ENCODE data around the gene KCNJ12. TPM values are rescaled to one million over a fixed set of nuclear protein-coding genes. Genes with fewer than 3 reads are reported as not detected.
A peak's percentile ranks its signal among the peaks of the same experiment; 100 is the strongest.
"Not testable (repeated sequence)": the region's sequence is repeated elsewhere in the genome, so short reads cannot be mapped to it uniquely, and the experiment has no call there.

KCNJ12 gene
- total RNA-seq, 1 donor, result under 0.01 TPM

DNA sequence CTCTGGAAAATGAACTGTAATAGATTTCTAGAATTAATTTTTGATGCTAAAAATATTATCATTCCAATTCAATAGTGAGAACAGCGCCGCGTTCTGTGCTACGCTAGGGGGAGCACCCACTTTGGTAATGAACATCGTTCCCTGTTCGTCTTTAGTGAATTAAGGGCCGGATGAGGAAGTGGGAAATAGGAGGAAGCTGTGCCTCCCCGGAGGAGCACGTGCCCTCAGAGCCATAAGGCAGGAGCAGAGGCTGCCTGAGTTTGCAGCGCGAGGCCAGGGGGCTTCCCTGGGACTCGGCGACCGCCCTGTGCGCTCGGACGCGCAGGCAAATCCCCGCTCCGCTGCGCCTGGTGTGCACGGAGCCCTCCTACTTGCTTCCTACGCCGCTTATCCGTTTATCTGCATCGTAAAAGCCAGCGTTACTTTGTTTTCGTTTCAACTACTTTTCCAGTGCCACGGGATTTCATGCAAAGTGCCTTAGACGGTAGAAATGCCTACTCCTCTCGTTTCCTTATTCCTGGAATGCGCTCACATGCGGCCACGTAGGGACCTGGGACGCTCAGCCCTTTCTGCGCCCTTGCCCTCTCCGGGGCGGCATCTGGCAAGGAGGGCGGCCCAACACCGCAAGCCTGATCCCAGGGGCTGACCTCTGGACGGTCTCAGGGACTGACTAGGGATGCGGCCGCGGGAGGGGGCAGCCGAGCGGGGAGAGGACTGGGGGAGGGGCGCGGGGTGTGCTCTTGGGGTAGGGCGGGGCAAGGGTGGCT lies 76.4 kb downstream of the KCNJ12 start:
- TF ChIP-seq, protein P1, sequence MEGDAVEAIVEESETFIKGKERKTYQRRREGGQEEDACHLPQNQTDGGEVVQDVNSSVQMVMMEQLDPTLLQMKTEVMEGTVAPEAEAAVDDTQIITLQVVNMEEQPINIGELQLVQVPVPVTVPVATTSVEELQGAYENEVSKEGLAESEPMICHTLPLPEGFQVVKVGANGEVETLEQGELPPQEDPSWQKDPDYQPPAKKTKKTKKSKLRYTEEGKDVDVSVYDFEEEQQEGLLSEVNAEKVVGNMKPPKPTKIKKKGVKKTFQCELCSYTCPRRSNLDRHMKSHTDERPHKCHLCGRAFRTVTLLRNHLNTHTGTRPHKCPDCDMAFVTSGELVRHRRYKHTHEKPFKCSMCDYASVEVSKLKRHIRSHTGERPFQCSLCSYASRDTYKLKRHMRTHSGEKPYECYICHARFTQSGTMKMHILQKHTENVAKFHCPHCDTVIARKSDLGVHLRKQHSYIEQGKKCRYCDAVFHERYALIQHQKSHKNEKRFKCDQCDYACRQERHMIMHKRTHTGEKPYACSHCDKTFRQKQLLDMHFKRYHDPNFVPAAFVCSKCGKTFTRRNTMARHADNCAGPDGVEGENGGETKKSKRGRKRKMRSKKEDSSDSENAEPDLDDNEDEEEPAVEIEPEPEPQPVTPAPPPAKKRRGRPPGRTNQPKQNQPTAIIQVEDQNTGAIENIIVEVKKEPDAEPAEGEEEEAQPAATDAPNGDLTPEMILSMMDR (IDR thresholded peaks at IDR 0.05; ENCODE audit: insufficient read depth, low read depth, low read length), result peak; percentile 73
- DNase-seq (ENCODE audit: low read depth), result peak; percentile 73
- H3K4me3 ChIP-seq (ENCODE audit: low read depth, low read length), result peak overlapping the region; percentile 36

DNA sequence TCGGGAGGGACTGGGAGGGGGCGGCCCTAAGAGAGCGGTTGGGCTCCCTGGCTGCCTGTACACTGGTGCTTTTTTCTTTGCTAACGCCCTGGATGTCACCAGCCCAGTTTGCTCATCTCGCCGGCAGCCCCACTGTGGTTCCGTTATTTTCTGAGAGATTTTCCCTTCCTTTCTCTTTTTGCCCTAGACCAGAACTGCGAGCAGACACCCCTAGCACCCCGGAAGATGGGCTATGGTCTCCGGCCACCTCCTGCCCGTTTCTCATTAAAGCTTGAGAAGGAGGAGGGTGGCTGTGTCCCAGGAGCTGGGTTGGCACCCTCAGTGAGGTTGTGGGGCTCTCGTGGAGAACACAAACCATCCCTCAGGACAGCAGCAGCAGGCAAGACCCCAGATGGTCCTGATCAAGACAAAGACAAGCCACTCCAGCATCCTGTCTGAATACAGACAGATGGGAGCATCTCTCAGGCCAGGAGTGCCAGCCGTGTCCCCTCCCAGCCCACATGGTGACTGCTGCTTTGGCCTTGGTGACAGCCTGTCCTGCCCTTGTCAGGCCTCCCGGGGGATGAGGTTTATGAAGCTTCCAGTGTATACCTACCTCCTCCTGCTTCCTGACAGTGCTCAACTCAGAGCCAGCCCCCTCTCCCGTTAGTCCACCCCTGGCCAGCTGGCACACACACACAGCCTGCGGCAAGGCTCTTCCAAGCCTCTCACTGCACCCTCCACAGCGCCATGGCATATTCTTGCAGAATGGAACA lies 77.2 kb downstream of the KCNJ12 start:
- TF ChIP-seq, protein P1 (IDR thresholded peaks at IDR 0.05; ENCODE audit: insufficient read depth, low read depth, low read length), result no peak
- DNase-seq (ENCODE audit: low read depth), result no peak
- no peak overlapping the region for H3K4me3 ChIP-seq (ENCODE audit: low read depth, low read length)

- not testable (repeated sequence) for DNase-seq (ENCODE audit: low read depth); H3K4me3 ChIP-seq (ENCODE audit: low read depth, low read length)
Observed at GRCh38 chr17:21454006-21454405, 77.8 kb downstream of the KCNJ12 start.

DNA sequence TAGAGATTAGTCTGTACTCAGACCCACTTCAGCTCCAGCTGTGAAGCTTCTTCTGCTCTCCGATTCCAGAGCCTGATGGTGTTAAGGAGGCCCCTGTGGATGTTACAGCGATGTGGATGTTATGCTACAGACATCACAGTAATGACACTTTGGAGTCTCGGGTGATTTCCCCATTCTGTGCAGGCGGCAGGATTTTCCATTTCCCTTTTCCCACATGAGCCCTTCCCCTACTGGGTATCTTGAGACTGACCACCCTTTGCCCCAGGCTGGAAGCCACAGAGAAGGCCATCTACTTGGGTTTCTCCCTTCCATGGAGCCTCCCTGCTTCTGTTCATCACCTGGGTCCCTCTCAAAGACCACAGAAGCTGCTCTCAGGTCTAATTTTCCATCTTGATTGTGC lies 78.3 kb downstream of the KCNJ12 start:
- TF ChIP-seq, protein P1 (IDR thresholded peaks at IDR 0.05; ENCODE audit: insufficient read depth, low read depth, low read length), result no peak
- no peak overlapping the region for H3K4me3 ChIP-seq (ENCODE audit: low read depth, low read length)
- no peak for DNase-seq (ENCODE audit: low read depth)

- TF ChIP-seq, protein P1 (IDR thresholded peaks at IDR 0.05; ENCODE audit: insufficient read depth, low read depth, low read length), result no peak
- no peak for DNase-seq (ENCODE audit: low read depth)
- no peak overlapping the region for H3K4me3 ChIP-seq (ENCODE audit: low read depth, low read length)
Observed at GRCh38 chr17:21455761-21456160, 79.6 kb downstream of the KCNJ12 start.

- not testable (repeated sequence) for H3K4me3 ChIP-seq (ENCODE audit: low read depth, low read length); DNase-seq (ENCODE audit: low read depth)
Observed at GRCh38 chr17:21456449-21456848, 80.3 kb downstream of the KCNJ12 start.

- TF ChIP-seq, protein P1 (IDR thresholded peaks at IDR 0.05; ENCODE audit: insufficient read depth, low read depth, low read length), result peak; percentile 85
- no peak overlapping the region for H3K4me3 ChIP-seq (ENCODE audit: low read depth, low read length)
- DNase-seq (ENCODE audit: low read depth), result peak; percentile 78
Observed at GRCh38 chr17:21457051-21458026, 81.2 kb downstream of the KCNJ12 start.

Measured in fibroblast of villous mesenchyme (primary cell).